SJSA1 (cell line): ENCODE measurements around the gene TRDMT1. TPM values are rescaled to one million over a fixed set of nuclear protein-coding genes. Genes with fewer than 3 reads are reported as not detected.
A peak's percentile ranks its signal among the peaks of the same experiment; 100 is the strongest.

Source experiments
- DNase-seq, 2 experiments: peaks; one replicate each; pipeline ENCODE4 v3.0.0-alpha.2; 2015 to 2020; ENCODE audit warnings: low spot score in 2 of 2, low read depth in 1 of 2
- H3K27ac ChIP-seq: fragments of 250-450 bp; sonication (Bioruptor Pico); 2 replicates; pipeline ENCODE4 v1.5.1; 2020; ENCODE audit warnings: mild to moderate bottlenecking, moderate library complexity
- H3K27me3 ChIP-seq: fragments of 250-450 bp; sonication (Bioruptor Pico); replicated peaks from 2 replicates; pipeline ENCODE4 v1.5.1; 2020; ENCODE audit warnings: mild to moderate bottlenecking, moderate library complexity
- H3K36me3 ChIP-seq: fragments of 250-450 bp; sonication (Bioruptor Pico); 2 replicates; pipeline ENCODE4 v1.5.1; 2020; ENCODE audit warnings: mild to moderate bottlenecking
- H3K4me1 ChIP-seq: fragments of 250-450 bp; sonication (Bioruptor Pico); replicated peaks from 2 replicates; pipeline ENCODE4 v1.6.1; 2021; ENCODE audit warnings: mild to moderate bottlenecking
- H3K4me3 ChIP-seq: fragments of 250-450 bp; sonication (Bioruptor Pico); 2 replicates; pipeline ENCODE4 v1.5.1; 2020; ENCODE audit warnings: mild to moderate bottlenecking
- H3K9me3 ChIP-seq: fragments of 250-450 bp; sonication (Bioruptor Pico); replicated peaks from 2 replicates; pipeline ENCODE4 v1.5.1; 2020; ENCODE audit warnings: mild to moderate bottlenecking
- total RNA-seq: library from RNA; depleted of rRNA; stranded (reverse); fragments of >200 nt; shearing (Covaris generic); gene quantifications from 2 replicates; pipeline ENCODE4 v1.2.3, GENCODE V29; 2014

Gene TRDMT1
- total RNA-seq, 1 experiment from 2014 or later, result 11.4 TPM

DNA sequence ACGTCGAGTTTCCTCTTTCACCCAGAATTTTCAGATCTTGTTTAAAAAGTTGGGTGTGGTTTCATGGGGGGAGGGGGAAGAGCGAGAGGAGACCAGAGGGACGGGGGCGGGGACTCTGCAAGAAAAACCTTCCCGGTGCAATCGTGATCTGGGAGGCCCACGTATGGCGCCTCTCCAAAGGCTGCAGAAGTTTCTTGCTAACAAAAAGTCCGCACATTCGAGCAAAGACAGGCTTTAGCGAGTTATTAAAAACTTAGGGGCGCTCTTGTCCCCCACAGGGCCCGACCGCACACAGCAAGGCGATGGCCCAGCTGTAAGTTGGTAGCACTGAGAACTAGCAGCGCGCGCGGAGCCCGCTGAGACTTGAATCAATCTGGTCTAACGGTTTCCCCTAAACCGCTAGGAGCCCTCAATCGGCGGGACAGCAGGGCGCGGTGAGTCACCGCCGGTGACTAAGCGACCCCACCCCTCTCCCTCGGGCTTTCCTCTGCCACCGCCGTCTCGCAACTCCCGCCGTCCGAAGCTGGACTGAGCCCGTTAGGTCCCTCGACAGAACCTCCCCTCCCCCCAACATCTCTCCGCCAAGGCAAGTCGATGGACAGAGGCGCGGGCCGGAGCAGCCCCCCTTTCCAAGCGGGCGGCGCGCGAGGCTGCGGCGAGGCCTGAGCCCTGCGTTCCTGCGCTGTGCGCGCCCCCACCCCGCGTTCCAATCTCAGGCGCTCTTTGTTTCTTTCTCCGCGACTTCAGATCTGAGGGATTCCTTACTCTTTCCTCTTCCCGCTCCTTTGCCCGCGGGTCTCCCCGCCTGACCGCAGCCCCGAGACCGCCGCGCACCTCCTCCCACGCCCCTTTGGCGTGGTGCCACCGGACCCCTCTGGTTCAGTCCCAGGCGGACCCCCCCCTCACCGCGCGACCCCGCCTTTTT lies 26.9 kb upstream of the TRDMT1 start, which contains the start of gene VIM:
TSS of gene VIM (plus strand) at position 151 of the 925 bp plus-strand sequence. CDS start 1,182 bp downstream, outside the sequence.
- Histone ChIP-seq H3K27ac (peak within 1 kb of the TSS; percentile 99), H3K9me3 (0 out of 2 replicates have a peak, but pooled peaks cover 3% of the 10 kb centered on the region), H3K4me1 (peaks cover 37% of the 10 kb centered on the region), H3K27me3 (no peaks in the 10 kb centered on the region), H3K4me3 (peak within 1 kb of the TSS; percentile 89), H3K36me3 (peaks cover 42% of the 10 kb centered on the region)
- peak; percentile 100 for DNase-seq

GRCh38 chr10:17227367-17228090 lies 26.1 kb upstream of the TRDMT1 start:
- Histone ChIP-seq H3K27me3 (no peaks in the 10 kb centered on the region), H3K4me3 (peak overlapping the region; percentile 89), H3K36me3 (peaks cover 34% of the 10 kb centered on the region), H3K9me3 (0 out of 2 replicates have a peak, but pooled peaks cover 3% of the 10 kb centered on the region), H3K27ac (peak overlapping the region; percentile 99), H3K4me1 (peaks cover 29% of the 10 kb centered on the region)
- peak in 1 of 2 experiments; percentile 73 for DNase-seq

GRCh38 chr10:17226891-17227303 lies 25.4 kb upstream of the TRDMT1 start:
- DNase-seq, result no peak
- Histone ChIP-seq H3K36me3 (peaks cover 28% of the 10 kb centered on the region), H3K27me3 (no peaks in the 10 kb centered on the region), H3K9me3 (0 out of 2 replicates have a peak, but pooled peaks cover 3% of the 10 kb centered on the region), H3K27ac (peak overlapping the region; percentile 99), H3K4me1 (peaks cover 22% of the 10 kb centered on the region), H3K4me3 (no peak overlapping the region)

DNA sequence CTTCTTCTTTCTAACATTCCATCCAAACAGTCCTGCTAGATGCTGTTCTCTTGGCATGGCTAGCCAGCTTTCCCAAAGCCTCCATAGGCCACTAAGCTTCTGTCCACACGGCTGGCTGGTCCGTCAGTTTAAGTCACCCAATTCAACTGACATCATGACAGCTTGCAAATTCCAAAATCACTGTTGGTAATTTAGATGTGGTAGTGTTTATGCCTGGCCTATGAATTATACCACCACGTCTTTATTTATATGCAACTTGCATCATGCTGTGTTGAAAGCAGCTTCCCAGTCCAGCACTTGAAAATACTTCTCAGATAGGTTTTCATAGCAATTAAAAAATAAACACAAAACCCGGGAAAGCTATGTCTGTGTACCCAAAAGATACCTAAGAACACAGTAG lies 24.3 kb upstream of the TRDMT1 start:
- H3K4me1 ChIP-seq, result peaks cover 23% of the 10 kb centered on the region
- H3K9me3 ChIP-seq, result 0 out of 2 replicates have a peak, but pooled peaks cover 3% of the 10 kb centered on the region
- no peaks in the 10 kb centered on the region for H3K27me3 ChIP-seq
- peaks cover 17% of the 10 kb centered on the region for H3K36me3 ChIP-seq
- H3K4me3 ChIP-seq, result no peak overlapping the region
- no peak for DNase-seq
- H3K27ac ChIP-seq, result no peak overlapping the region

GRCh38 chr10:17222329-17222728 lies 20.9 kb upstream of the TRDMT1 start:
- Histone ChIP-seq H3K9me3 (no peaks in the 10 kb centered on the region), H3K36me3 (no peaks in the 10 kb centered on the region), H3K4me1 (peaks cover 32% of the 10 kb centered on the region), H3K4me3 (no peak overlapping the region), H3K27me3 (no peaks in the 10 kb centered on the region), H3K27ac (no peak overlapping the region)
- DNase-seq, result no peak

GRCh38 chr10:17220652-17221100 lies 19.2 kb upstream of the TRDMT1 start:
- Histone ChIP-seq H3K4me1 (peaks cover 33% of the 10 kb centered on the region), H3K36me3 (no peaks in the 10 kb centered on the region), H3K4me3 (no peak overlapping the region), H3K27ac (no peak overlapping the region), H3K27me3 (no peaks in the 10 kb centered on the region), H3K9me3 (no peaks in the 10 kb centered on the region)
- DNase-seq, result no peak

- Histone ChIP-seq H3K27ac (no peak overlapping the region), H3K4me1 (peaks cover 48% of the 10 kb centered on the region), H3K36me3 (no peaks in the 10 kb centered on the region), H3K27me3 (no peaks in the 10 kb centered on the region), H3K4me3 (no peak overlapping the region), H3K9me3 (no peaks in the 10 kb centered on the region)
- DNase-seq, result no peak
These were observed 17.6 kb upstream of the TRDMT1 start for GRCh38 chr10:17219024-17219423.

- Histone ChIP-seq H3K9me3 (no peaks in the 10 kb centered on the region), H3K4me3 (no peak overlapping the region), H3K27ac (peak overlapping the region; percentile 99), H3K27me3 (no peaks in the 10 kb centered on the region), H3K36me3 (no peaks in the 10 kb centered on the region), H3K4me1 (peaks cover 61% of the 10 kb centered on the region)
- DNase-seq, result peak in 1 of 2 experiments; percentile 46
These were observed 16.3 kb upstream of the TRDMT1 start for GRCh38 chr10:17217631-17218232.

- DNase-seq, result peak in 1 of 2 experiments; percentile 23
- H3K36me3 ChIP-seq, result no peaks in the 10 kb centered on the region
- no peaks in the 10 kb centered on the region for H3K27me3 ChIP-seq
- peak overlapping the region; percentile 99 for H3K27ac ChIP-seq
- no peak overlapping the region for H3K4me3 ChIP-seq
- peaks cover 62% of the 10 kb centered on the region for H3K4me1 ChIP-seq
- no peaks in the 10 kb centered on the region for H3K9me3 ChIP-seq
These were observed 15.5 kb upstream of the TRDMT1 start for GRCh38 chr10:17216901-17217395.

GRCh38 chr10:17216217-17216900 lies 14.9 kb upstream of the TRDMT1 start:
- no peaks in the 10 kb centered on the region for H3K9me3 ChIP-seq
- H3K36me3 ChIP-seq, result no peaks in the 10 kb centered on the region
- no peaks in the 10 kb centered on the region for H3K27me3 ChIP-seq
- H3K4me3 ChIP-seq, result no peak overlapping the region
- peak; percentile 70 to 88 for DNase-seq
- peaks cover 62% of the 10 kb centered on the region for H3K4me1 ChIP-seq
- H3K27ac ChIP-seq, result peak overlapping the region; percentile 99

GRCh38 chr10:17215782-17216122 lies 14.3 kb upstream of the TRDMT1 start:
- Histone ChIP-seq H3K36me3 (no peaks in the 10 kb centered on the region), H3K9me3 (no peaks in the 10 kb centered on the region), H3K4me1 (peaks cover 64% of the 10 kb centered on the region), H3K4me3 (peak overlapping the region; percentile 18), H3K27ac (peak overlapping the region; percentile 99), H3K27me3 (no peaks in the 10 kb centered on the region)
- DNase-seq, result no peak

GRCh38 chr10:17214971-17215781 lies 13.7 kb upstream of the TRDMT1 start:
- DNase-seq, result peak; percentile 87 to 95
- Histone ChIP-seq H3K27me3 (no peaks in the 10 kb centered on the region), H3K36me3 (no peaks in the 10 kb centered on the region), H3K4me1 (peaks cover 64% of the 10 kb centered on the region), H3K9me3 (no peaks in the 10 kb centered on the region), H3K27ac (peak overlapping the region; percentile 99), H3K4me3 (peak overlapping the region; percentile 18)
